Gastrocnemius medialis (tissue), 4 donors: ENCODE measurements around the gene LAMTOR1. TPM values are rescaled to one million over a fixed set of nuclear protein-coding genes. Genes with fewer than 3 reads are reported as not detected.

ENCODE experiments used
- ATAC-seq, 2 donors: fragments of 150-250 bp; one replicate each; pipeline ENCODE4 v1.9.1; 2016
- DNase-seq, 2 donors: peaks; one replicate each; pipeline ENCODE4 v3.0.0-alpha.2; 2019
- H3K27ac ChIP-seq, 4 donors: fragments of 200-600 bp; sonication (generic); 1 replicate in 1 of 4; 2 replicates in 3 of 4; pipeline ENCODE4 v1.5.1; 2016 to 2018; ENCODE audit warnings: mild to moderate bottlenecking in 2 of 4, moderate library complexity in 1 of 4
- H3K27me3 ChIP-seq, 3 donors: fragments of 200-600 bp; sonication (generic) in 2 of 3; 1 replicate in 1 of 3; 2 replicates in 2 of 3; pipeline versions ENCODE4 v1.5.1 to v1.6.0; 2016 to 2019; ENCODE audit warnings: mild to moderate bottlenecking in 1 of 3, moderate library complexity in 1 of 3
- H3K36me3 ChIP-seq, 2 donors: fragments of 200-600 bp; sonication (generic) in 1 of 2; one replicate each; pipeline ENCODE4 v1.5.1; 2017 to 2018
- H3K4me1 ChIP-seq, 2 donors: fragments of 200-600 bp; sonication (generic) in 1 of 2; one replicate each; pipeline ENCODE4 v1.5.1; 2016 to 2017; ENCODE audit warnings: mild to moderate bottlenecking in 2 of 2
- H3K4me3 ChIP-seq, 4 donors: fragments of 200-600 bp; sonication (generic) in 3 of 4; 1 replicate in 1 of 4; 2 replicates in 3 of 4; pipeline ENCODE4 v1.5.1; 2016 to 2019; ENCODE audit warnings: mild to moderate bottlenecking in 2 of 4
- H3K9me3 ChIP-seq, 3 donors: fragments of 200-600 bp; sonication (generic) in 2 of 3; 1 replicate in 1 of 3; 2 replicates in 2 of 3; pipeline ENCODE4 v1.5.1; 2016 to 2019
- CTCF ChIP-seq, 5 experiments: fragments of 450-650 bp in 3 of 5; fragments of 200-600 bp in 2 of 5; sonication (generic) in 2 of 5; IDR thresholded peaks in 4 of 5; conservative IDR thresholded peaks in 1 of 5; 1 replicate in 4 of 5; 2 replicates in 1 of 5; pipeline ENCODE4 v1.5.1; 2016 to 2019; ENCODE audit warnings: antibody characterized with exemption in 5 of 5, mild to moderate bottlenecking in 3 of 5, moderate library complexity in 3 of 5
- POLR2A ChIP-seq, 2 donors: fragments of 450-650 bp; IDR thresholded peaks; one replicate each; pipeline ENCODE4 v1.6.1; 2017; ENCODE audit warnings: antibody characterized with exemption in 2 of 2, mild to moderate bottlenecking in 2 of 2, moderate library complexity in 2 of 2
- in situ Hi-C, 4 donors: fragments of 200-750 bp; cut with MboI; loops; one replicate each; pipeline versions ENCODE4 v1.15.0 to v1.8.0; 2017; ENCODE audit warnings: low sequenced_read_pairs in 4 of 4
- intact Hi-C: fragments of 100-400 bp; cut with DNase I; formaldehyde crosslinking; loops from one replicate; pipeline ENCODE4 v1.15.1; 2023; ENCODE audit warnings: low total_unique reads
- total RNA-seq, 4 donors: library from RNA; depleted of rRNA; stranded (reverse); fragments of >200 nt; gene quantifications; one replicate each; pipeline versions ENCODE4 v1.1.0 to v1.2.3, GENCODE V29; 2016

The LAMTOR1 gene
- total RNA-seq, 4 donors from 2014 or later = 75.0 to 146 (median 104) TPM

- Histone ChIP-seq H3K36me3 (no peaks in the 10 kb centered on the region), H3K4me1 (no peaks in the 10 kb centered on the region), H3K27ac (no peak overlapping the region), H3K9me3 (no peaks in the 10 kb centered on the region), H3K4me3 (no peak overlapping the region), H3K27me3 (peaks cover 0 to 5% (median 0%) of the 10 kb centered on the region in 3 donors)
- in situ Hi-C loops = no loop called here
- no peak for ATAC-seq
- DNase-seq = no peak
- TF ChIP-seq POLR2A (IDR thresholded peaks at IDR 0.05) (no peak), CTCF (IDR thresholded peaks at IDR 0.05 in 4 of 5, conservative IDR thresholded peaks at IDR 0.05 in 1 of 5) (no peak)
- intact Hi-C loops = no loop called here
Measured at GRCh38 chr11:72120930-72121329, 17.8 kb upstream of the LAMTOR1 start.

- no peak for DNase-seq
- in situ Hi-C loops = no loop called here
- TF ChIP-seq CTCF (IDR thresholded peaks at IDR 0.05 in 4 of 5, conservative IDR thresholded peaks at IDR 0.05 in 1 of 5) = no peak
- no peak for TF ChIP-seq POLR2A (IDR thresholded peaks at IDR 0.05)
- Histone ChIP-seq H3K27ac (no peak overlapping the region), H3K36me3 (no peaks in the 10 kb centered on the region), H3K4me3 (no peak overlapping the region), H3K4me1 (no peaks in the 10 kb centered on the region), H3K27me3 (peaks cover 0 to 5% (median 0%) of the 10 kb centered on the region in 3 donors), H3K9me3 (no peaks in the 10 kb centered on the region)
- intact Hi-C loops = no loop called here
- ATAC-seq = no peak
Measured at GRCh38 chr11:72119198-72119597, 16.1 kb upstream of the LAMTOR1 start.

DNA sequence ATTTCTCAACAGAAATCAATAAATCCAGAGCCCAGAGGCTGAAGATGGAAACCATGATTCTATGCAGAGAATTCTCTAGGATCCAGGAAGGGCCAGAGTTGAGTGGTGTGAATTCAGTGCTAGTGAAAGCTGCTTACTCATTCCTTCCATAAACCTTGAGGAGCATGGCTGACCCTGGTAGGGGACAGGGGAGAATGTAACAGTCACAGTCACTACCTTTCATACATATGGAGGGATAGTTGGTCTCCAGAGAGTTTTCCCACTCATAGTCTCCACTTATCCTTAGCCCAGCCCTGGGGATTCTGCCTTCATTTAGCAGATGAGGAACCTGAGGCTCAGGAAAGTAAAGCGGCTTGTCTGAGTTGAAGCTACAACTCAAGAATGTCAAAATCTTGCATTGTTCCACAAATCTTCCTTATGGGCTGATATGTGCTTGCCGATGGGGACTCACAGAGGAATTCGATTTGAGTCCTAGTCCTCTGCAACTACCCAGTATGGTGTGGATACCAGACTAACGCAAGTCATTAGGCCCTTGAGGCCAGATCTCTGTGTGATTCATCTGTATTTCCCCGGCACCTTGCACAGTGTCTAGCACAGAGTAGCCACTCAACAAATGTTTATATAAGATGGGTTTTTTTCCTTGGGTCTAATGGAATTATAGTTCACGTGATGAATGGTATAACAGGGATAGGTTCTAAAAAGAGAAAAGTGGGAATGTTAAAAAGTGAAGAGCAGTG lies 13.1 kb upstream of the LAMTOR1 start:
- no peak for ATAC-seq
- TF ChIP-seq CTCF (IDR thresholded peaks at IDR 0.05 in 4 of 5, conservative IDR thresholded peaks at IDR 0.05 in 1 of 5) (no peak), POLR2A (IDR thresholded peaks at IDR 0.05) (no peak)
- no peaks in the 10 kb centered on the region for H3K9me3 ChIP-seq
- peaks cover 0 to 5% (median 0%) of the 10 kb centered on the region in 3 donors for H3K27me3 ChIP-seq
- no peak for DNase-seq
- no peaks in the 10 kb centered on the region for H3K36me3 ChIP-seq
- intact Hi-C loops (no loop called here), in situ Hi-C loops (no loop called here)
- no peak overlapping the region for H3K27ac ChIP-seq
- H3K4me1 ChIP-seq = peaks cover 11 to 13% of the 10 kb centered on the region in 2 donors
- no peak overlapping the region for H3K4me3 ChIP-seq

DNA sequence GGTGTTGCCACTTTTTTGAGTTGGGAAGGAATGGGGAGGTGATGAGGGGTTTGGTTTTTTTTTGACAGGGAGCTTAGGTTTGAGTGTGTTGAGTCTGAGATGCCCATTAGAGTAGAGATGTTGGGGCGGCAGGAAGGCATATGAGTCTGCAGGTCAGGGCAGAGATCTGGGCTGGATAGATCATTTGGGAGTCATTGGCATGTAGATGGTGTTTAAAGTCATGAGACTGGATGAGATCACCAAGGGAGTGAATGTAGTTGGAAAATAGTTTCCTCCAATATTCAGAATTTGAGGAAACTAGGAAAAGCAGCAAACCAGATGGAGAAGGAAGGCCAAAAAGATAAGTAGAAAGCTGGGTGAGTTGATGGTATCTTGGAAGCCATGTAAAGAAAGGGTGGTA lies 11.5 kb upstream of the LAMTOR1 start:
- intact Hi-C loops = no loop called here
- Histone ChIP-seq H3K27me3 (no peaks in the 10 kb centered on the region), H3K36me3 (peaks cover 0 to under 1% of the 10 kb centered on the region in 2 donors), H3K4me1 (peaks cover 11 to 13% of the 10 kb centered on the region in 2 donors), H3K27ac (no peak overlapping the region), H3K4me3 (no peak overlapping the region), H3K9me3 (no peaks in the 10 kb centered on the region)
- DNase-seq (no peak), ATAC-seq (no peak)
- TF ChIP-seq POLR2A (IDR thresholded peaks at IDR 0.05) (no peak), CTCF (IDR thresholded peaks at IDR 0.05 in 4 of 5, conservative IDR thresholded peaks at IDR 0.05 in 1 of 5) (no peak)
- in situ Hi-C loops = no loop called here
